ENCODE data around the gene JAK3.

JAK3 gene

DNA sequence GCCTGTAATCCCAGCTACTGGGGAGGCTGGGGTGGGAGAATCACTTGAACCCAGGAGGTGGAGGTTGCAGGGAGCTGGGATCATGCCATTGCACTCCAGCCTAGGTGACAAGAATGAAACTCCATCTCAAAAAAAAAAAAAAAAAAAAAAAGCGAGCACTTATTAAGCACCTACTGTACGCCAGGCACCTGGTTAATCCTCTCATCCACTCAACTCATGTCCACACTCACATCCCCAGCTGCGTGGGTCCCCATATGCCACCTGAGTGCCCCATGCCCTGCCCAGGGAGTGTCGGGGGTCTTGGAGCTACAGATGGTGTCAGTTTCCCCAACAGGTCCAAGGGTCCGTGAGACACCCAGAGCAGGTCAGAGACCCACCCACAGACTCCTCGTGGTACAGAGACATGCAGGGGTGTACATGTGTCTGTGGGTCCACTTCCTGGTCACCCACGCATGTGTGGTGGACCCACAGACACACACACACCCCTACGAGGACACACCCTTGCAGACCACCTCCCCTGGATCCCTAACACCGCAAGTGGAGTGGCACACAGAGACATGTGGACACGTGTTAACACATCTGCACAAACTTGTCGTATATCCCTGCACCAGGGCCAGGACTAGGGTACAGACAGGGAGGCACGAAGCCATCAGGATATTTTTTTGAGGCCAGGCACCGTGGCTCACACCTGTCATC is 30.0 kb downstream of the JAK3 start:
- Histone ChIP-seq H4K8ac (ENCODE audit: low read depth, low read length) (no peak overlapping the region), H3K9ac (ENCODE audit: low read depth, low read length, poor library complexity) (peak overlapping the region; percentile 60), H2BK15ac (ENCODE audit: low read length) (no peak overlapping the region), H3K9me3 (replicated peaks in 1 of 2; ENCODE audit: control insufficient read depth in 2 of 2, insufficient read depth in 1 of 2, low read depth in 1 of 2, low read length in 2 of 2) (no peaks in the 10 kb centered on the region), H3K36me3 (replicated peaks in 1 of 2; ENCODE audit: control insufficient read depth in 2 of 2, insufficient read depth in 2 of 2, low read length in 2 of 2) (no peaks in the 10 kb centered on the region), H2BK120ac (ENCODE audit: low read depth, low read length) (no peak overlapping the region), H4K91ac (ENCODE audit: low read depth, low read length, poor library complexity) (no peak overlapping the region), H3K18ac (ENCODE audit: low read length) (no peak overlapping the region), H3K23ac (ENCODE audit: low read depth, low read length, poor library complexity) (no peak overlapping the region), H2AFZ (ENCODE audit: low read length) (no peak overlapping the region), H3K4me3 (ENCODE audit: low read length in 2 of 2) (peak overlapping the region in 1 of 2 donors; percentile 50), H3K79me1 (ENCODE audit: low read depth, low read length) (no peaks in the 10 kb centered on the region), H2AK5ac (ENCODE audit: low read depth, low read length) (no peak overlapping the region), H3K4ac (ENCODE audit: low read length) (no peak overlapping the region), H3K4me2 (ENCODE audit: insufficient read depth, low read length, poor library complexity, severe bottlenecking) (no peak overlapping the region), H3K14ac (ENCODE audit: low read length) (no peak overlapping the region), H3K27ac (replicated peaks; ENCODE audit: low read length) (no peak overlapping the region), H2BK5ac (ENCODE audit: low read length) (no peak overlapping the region), H3K4me1 (ENCODE audit: control insufficient read depth in 2 of 2, insufficient read depth in 1 of 2, low read depth in 1 of 2, low read length in 2 of 2) (no peaks in the 10 kb centered on the region), H2BK12ac (ENCODE audit: low read length) (no peak overlapping the region), H3K27me3 (ENCODE audit: control insufficient read depth in 3 of 3, insufficient read depth in 3 of 3, low read depth in 1 of 3, low read length in 3 of 3) (peaks cover 0 to 5% (median 1%) of the 10 kb centered on the region in 3 experiments)
- no CpG with 5 or more reads among the region's 13 CpGs for whole genome bisulfite sequencing, 2 donors (ENCODE audit: extremely low coverage in 2 of 2, insufficient read length in 2 of 2, insufficient replicate concordance in 1 of 2)
- DNase-seq (ENCODE audit: low spot score), result no peak

DNA sequence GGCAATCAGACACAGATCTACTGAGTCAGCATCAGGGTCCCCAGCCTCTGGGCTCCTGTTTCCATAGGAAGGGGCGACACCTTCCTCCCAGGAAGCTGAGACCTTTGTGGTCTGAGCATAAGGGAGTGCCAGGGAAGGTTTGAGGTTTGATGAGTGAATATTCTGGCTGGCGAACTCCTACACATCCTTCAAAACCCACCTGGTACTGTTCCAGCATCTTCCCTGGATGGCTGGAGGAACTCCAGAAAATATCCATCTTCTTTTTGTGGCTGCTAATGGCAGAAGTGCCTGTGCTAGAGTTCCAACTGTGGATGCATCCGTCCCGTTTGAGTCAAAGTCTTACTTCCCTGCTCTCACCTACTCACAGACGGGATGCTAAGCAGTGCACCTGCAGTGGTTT is 35.7 kb downstream of the JAK3 start:
- Histone ChIP-seq H3K36me3 (replicated peaks in 1 of 2; ENCODE audit: control insufficient read depth in 2 of 2, insufficient read depth in 2 of 2, low read length in 2 of 2) (no peaks in the 10 kb centered on the region), H2BK120ac (ENCODE audit: low read depth, low read length) (no peak overlapping the region), H3K27me3 (ENCODE audit: control insufficient read depth in 3 of 3, insufficient read depth in 3 of 3, low read depth in 1 of 3, low read length in 3 of 3) (peaks cover 0 to 12% (median 1%) of the 10 kb centered on the region in 3 experiments), H4K8ac (ENCODE audit: low read depth, low read length) (no peak overlapping the region), H2AFZ (ENCODE audit: low read length) (no peak overlapping the region), H2AK5ac (ENCODE audit: low read depth, low read length) (no peak overlapping the region), H3K27ac (replicated peaks; ENCODE audit: low read length) (no peak overlapping the region), H3K4ac (ENCODE audit: low read length) (no peak overlapping the region), H3K79me1 (ENCODE audit: low read depth, low read length) (no peaks in the 10 kb centered on the region), H3K4me2 (ENCODE audit: insufficient read depth, low read length, poor library complexity, severe bottlenecking) (no peak overlapping the region), H2BK15ac (ENCODE audit: low read length) (no peak overlapping the region), H2BK5ac (ENCODE audit: low read length) (no peak overlapping the region), H3K4me1 (ENCODE audit: control insufficient read depth in 2 of 2, insufficient read depth in 1 of 2, low read depth in 1 of 2, low read length in 2 of 2) (no peaks in the 10 kb centered on the region), H4K91ac (ENCODE audit: low read depth, low read length, poor library complexity) (no peak overlapping the region), H2BK12ac (ENCODE audit: low read length) (no peak overlapping the region), H3K9me3 (replicated peaks in 1 of 2; ENCODE audit: control insufficient read depth in 2 of 2, insufficient read depth in 1 of 2, low read depth in 1 of 2, low read length in 2 of 2) (no peaks in the 10 kb centered on the region), H3K4me3 (ENCODE audit: low read length in 2 of 2) (no peak overlapping the region), H3K9ac (ENCODE audit: low read depth, low read length, poor library complexity) (no peak overlapping the region), H3K14ac (ENCODE audit: low read length) (no peak overlapping the region), H3K18ac (ENCODE audit: low read length) (peak overlapping the region; percentile 67), H3K23ac (ENCODE audit: low read depth, low read length, poor library complexity) (no peak overlapping the region)
- no CpG with 5 or more reads among the region's 5 CpGs for WGBS, 2 donors (ENCODE audit: extremely low coverage in 2 of 2, insufficient read length in 2 of 2, insufficient replicate concordance in 1 of 2)
- DNase-seq (ENCODE audit: low spot score), result no peak

DNA sequence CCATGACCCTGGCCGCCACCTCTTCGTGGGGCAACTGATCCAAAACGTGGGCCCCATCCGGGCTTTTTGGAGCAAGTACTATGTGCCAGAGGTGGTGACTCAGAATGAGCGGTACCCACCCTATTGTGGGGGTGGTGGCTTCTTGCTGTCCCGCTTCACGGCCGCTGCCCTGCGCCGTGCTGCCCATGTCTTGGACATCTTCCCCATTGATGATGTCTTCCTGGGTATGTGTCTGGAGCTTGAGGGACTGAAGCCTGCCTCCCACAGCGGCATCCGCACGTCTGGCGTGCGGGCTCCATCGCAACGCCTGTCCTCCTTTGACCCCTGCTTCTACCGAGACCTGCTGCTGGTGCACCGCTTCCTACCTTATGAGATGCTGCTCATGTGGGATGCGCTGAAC is 36.1 kb downstream of the JAK3 start:
- no CpG with 5 or more reads among the region's 20 CpGs for WGBS, 2 donors (ENCODE audit: extremely low coverage in 2 of 2, insufficient read length in 2 of 2, insufficient replicate concordance in 1 of 2)
- Histone ChIP-seq H3K9me3 (replicated peaks in 1 of 2; ENCODE audit: control insufficient read depth in 2 of 2, insufficient read depth in 1 of 2, low read depth in 1 of 2, low read length in 2 of 2) (no peaks in the 10 kb centered on the region), H2BK12ac (ENCODE audit: low read length) (no peak overlapping the region), H3K4me1 (ENCODE audit: control insufficient read depth in 2 of 2, insufficient read depth in 1 of 2, low read depth in 1 of 2, low read length in 2 of 2) (no peaks in the 10 kb centered on the region), H2AFZ (ENCODE audit: low read length) (no peak overlapping the region), H3K18ac (ENCODE audit: low read length) (peak overlapping the region; percentile 67), H2BK5ac (ENCODE audit: low read length) (no peak overlapping the region), H2BK15ac (ENCODE audit: low read length) (peak overlapping the region; percentile 75), H3K4me3 (ENCODE audit: low read length in 2 of 2) (peak overlapping the region in 1 of 2 donors; percentile 15), H3K27ac (replicated peaks; ENCODE audit: low read length) (no peak overlapping the region), H2BK120ac (ENCODE audit: low read depth, low read length) (no peak overlapping the region), H3K23ac (ENCODE audit: low read depth, low read length, poor library complexity) (peak overlapping the region; percentile 80), H3K14ac (ENCODE audit: low read length) (no peak overlapping the region), H3K79me1 (ENCODE audit: low read depth, low read length) (no peaks in the 10 kb centered on the region), H3K4ac (ENCODE audit: low read length) (no peak overlapping the region), H3K4me2 (ENCODE audit: insufficient read depth, low read length, poor library complexity, severe bottlenecking) (no peak overlapping the region), H4K8ac (ENCODE audit: low read depth, low read length) (no peak overlapping the region), H3K27me3 (ENCODE audit: control insufficient read depth in 3 of 3, insufficient read depth in 3 of 3, low read depth in 1 of 3, low read length in 3 of 3) (peaks cover 0 to 12% (median 1%) of the 10 kb centered on the region in 3 experiments), H4K91ac (ENCODE audit: low read depth, low read length, poor library complexity) (no peak overlapping the region), H3K9ac (ENCODE audit: low read depth, low read length, poor library complexity) (no peak overlapping the region), H2AK5ac (ENCODE audit: low read depth, low read length) (no peak overlapping the region), H3K36me3 (replicated peaks in 1 of 2; ENCODE audit: control insufficient read depth in 2 of 2, insufficient read depth in 2 of 2, low read length in 2 of 2) (no peaks in the 10 kb centered on the region)
- DNase-seq (ENCODE audit: low spot score), result no peak

DNA sequence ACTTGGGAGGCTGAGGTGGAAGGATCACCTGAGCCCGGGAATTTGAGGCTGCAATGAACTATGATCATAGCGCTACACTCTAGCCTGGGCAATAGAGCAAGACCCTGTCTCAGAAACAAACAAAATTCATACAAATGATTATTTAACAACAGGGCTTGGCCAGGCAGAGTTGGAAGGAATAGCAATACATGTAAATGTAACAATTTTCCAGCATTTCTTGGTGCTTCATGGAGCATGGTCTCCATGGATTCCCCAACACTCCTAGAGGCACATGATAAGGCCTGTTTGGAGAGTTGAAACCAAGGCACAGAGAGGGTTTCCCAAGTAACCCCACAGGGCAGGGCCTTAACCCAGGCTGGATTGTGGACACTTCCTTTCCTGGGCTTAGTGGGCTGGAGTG is 36.7 kb downstream of the JAK3 start:
- DNase-seq (ENCODE audit: low spot score), result no peak
- no peaks in the 10 kb centered on the region for H3K79me1 ChIP-seq (ENCODE audit: low read depth, low read length)
- no peak overlapping the region for H2BK15ac ChIP-seq (ENCODE audit: low read length)
- no peaks in the 10 kb centered on the region for H3K36me3 ChIP-seq (replicated peaks in 1 of 2; ENCODE audit: control insufficient read depth in 2 of 2, insufficient read depth in 2 of 2, low read length in 2 of 2)
- no peak overlapping the region for H4K8ac ChIP-seq (ENCODE audit: low read depth, low read length)
- no peaks in the 10 kb centered on the region for H3K9me3 ChIP-seq (replicated peaks in 1 of 2; ENCODE audit: control insufficient read depth in 2 of 2, insufficient read depth in 1 of 2, low read depth in 1 of 2, low read length in 2 of 2)
- no peak overlapping the region for H3K4me3 ChIP-seq (ENCODE audit: low read length in 2 of 2)
- H2BK120ac ChIP-seq (ENCODE audit: low read depth, low read length), result no peak overlapping the region
- no CpG with 5 or more reads among the region's 2 CpGs for WGBS, 2 donors (ENCODE audit: extremely low coverage in 2 of 2, insufficient read length in 2 of 2, insufficient replicate concordance in 1 of 2)
- peak overlapping the region; percentile 57 for H3K18ac ChIP-seq (ENCODE audit: low read length)
- H3K27ac ChIP-seq (replicated peaks; ENCODE audit: low read length), result no peak overlapping the region
- peak overlapping the region; percentile 80 for H3K23ac ChIP-seq (ENCODE audit: low read depth, low read length, poor library complexity)
- H3K4me1 ChIP-seq (ENCODE audit: control insufficient read depth in 2 of 2, insufficient read depth in 1 of 2, low read depth in 1 of 2, low read length in 2 of 2), result no peaks in the 10 kb centered on the region
- no peak overlapping the region for H2BK5ac ChIP-seq (ENCODE audit: low read length)
- no peak overlapping the region for H2AFZ ChIP-seq (ENCODE audit: low read length)
- H3K4ac ChIP-seq (ENCODE audit: low read length), result no peak overlapping the region
- no peak overlapping the region for H2AK5ac ChIP-seq (ENCODE audit: low read depth, low read length)
- H3K9ac ChIP-seq (ENCODE audit: low read depth, low read length, poor library complexity), result no peak overlapping the region
- peaks cover 0 to 12% (median 1%) of the 10 kb centered on the region in 3 experiments for H3K27me3 ChIP-seq (ENCODE audit: control insufficient read depth in 3 of 3, insufficient read depth in 3 of 3, low read depth in 1 of 3, low read length in 3 of 3)
- no peak overlapping the region for H2BK12ac ChIP-seq (ENCODE audit: low read length)
- H3K14ac ChIP-seq (ENCODE audit: low read length), result no peak overlapping the region
- H4K91ac ChIP-seq (ENCODE audit: low read depth, low read length, poor library complexity), result no peak overlapping the region
- no peak overlapping the region for H3K4me2 ChIP-seq (ENCODE audit: insufficient read depth, low read length, poor library complexity, severe bottlenecking)
